ENCODE measurements around the gene ZNF274. TPM values are rescaled to one million over a fixed set of nuclear protein-coding genes. Genes with fewer than 3 reads are reported as not detected.
"Not testable (repeated sequence)": the region's sequence is repeated elsewhere in the genome, so short reads cannot be mapped to it uniquely, and the experiment has no call there.

Gene ZNF274
- 10 to 100 TPM; 24.0 to 25.9 TPM for total RNA-seq

DNA sequence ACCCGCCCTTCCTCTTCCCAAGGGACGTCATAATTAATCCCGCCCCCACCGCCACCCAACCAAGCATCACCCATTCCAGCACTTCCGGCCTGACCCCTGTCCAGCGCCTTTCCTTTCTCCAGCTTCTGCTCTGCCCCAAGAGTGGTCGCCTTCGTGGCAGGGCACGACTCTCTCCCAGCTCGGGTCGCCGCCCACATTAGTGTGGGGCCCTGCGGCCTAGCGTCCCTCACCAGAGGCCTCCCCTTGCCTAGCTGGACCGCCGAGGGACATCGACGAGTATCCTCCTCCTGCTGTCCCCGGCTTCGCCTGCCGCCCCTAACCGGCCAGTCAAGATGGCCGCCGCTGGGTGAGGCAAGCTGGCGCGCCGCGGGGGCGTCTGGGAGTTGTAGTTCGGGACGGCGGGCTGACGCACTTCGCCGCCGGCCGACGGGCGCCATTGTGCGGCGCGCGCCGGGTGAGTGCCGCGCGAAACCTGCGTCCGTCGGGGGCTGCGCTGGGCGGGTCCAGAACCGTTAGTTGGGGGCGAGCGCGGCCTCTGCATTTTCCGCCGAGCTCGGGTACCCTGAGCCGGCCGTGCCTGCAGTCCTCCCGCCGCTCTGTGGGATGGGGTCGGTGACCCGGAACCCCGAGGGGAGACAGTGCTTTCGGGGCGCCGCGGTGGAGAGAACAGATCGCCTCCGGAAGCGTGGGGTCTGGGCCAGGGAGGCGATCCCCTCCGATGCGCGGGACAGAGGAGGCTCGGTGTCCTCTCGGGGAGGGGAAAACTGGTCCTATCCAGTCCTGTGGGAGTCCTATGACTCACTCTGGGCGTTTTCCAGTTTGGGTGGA is at the start of gene ZNF274:
ZNF274 (plus strand) TSS at position 73 of the 828 bp plus-strand sequence. CDS start 905 bp downstream, outside the sequence.
- TF ChIP-seq CTCF (IDR thresholded peaks at IDR 0.05), result no peak
- H3K9me3 Mint-ChIP-seq, result peaks cover 33% of the 10 kb centered on the region
- H3K4me3 Mint-ChIP-seq, result peak within 1 kb of the TSS; percentile 91
- ChIA-PET POLR2A (interaction anchor here (0.6 to 2.4 kb wide), 14 partner anchors 9 to 336 kb away, joined by 3 to 6 read pairs (median 4); partner anchors contain the start of genes ZBTB45, ZNF544, ZNF606 and ZNF837), CTCF (interaction anchor here (1.0 to 1.3 kb wide), 2 partner anchors 28 to 125 kb away, joined by 3 read pairs; partner anchors contain the start of gene ZNF135)
- peaks cover 19% of the 10 kb centered on the region for H3K4me1 Mint-ChIP-seq (ENCODE audit: low read depth)
- no peaks in the 10 kb centered on the region for H3K27me3 Mint-ChIP-seq
- H3K27ac Mint-ChIP-seq, result peak within 1 kb of the TSS; percentile 99
- ATAC-seq, result peak; percentile 89
- intact Hi-C loops (cut with micrococcal nuclease), result no loop called here
- peaks cover 60% of the 10 kb centered on the region for H3K36me3 Mint-ChIP-seq (ENCODE audit: low read depth)
- DNase-seq, result peak; percentile 96

DNA sequence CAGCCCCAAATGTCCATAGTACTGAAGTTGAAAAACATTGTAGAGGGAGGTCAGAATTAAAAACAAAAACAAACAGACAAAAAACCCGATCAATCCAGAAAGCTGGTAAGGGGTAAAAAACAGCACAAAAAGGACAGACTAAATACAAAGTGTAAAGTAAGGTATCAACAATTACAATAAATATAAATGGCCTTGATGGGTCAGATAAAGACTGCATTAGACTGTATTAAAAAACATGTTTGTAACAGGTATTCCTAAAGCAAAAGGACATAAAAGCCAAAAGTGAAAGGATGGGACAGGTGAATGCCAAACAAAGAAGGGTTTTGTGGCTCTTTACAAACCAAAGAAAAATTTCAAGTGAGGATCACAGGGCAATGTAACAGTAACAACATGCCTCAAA is 48.6 kb upstream of the ZNF274 start:
- TF ChIP-seq CTCF (IDR thresholded peaks at IDR 0.05), result no peak
- Mint-ChIP-seq H3K4me1 (ENCODE audit: low read depth) (no peaks in the 10 kb centered on the region), H3K27ac (no peak overlapping the region), H3K27me3 (no peaks in the 10 kb centered on the region), H3K36me3 (ENCODE audit: low read depth) (peaks cover 85% of the 10 kb centered on the region), H3K9me3 (peaks cover 56% of the 10 kb centered on the region), H3K4me3 (no peak overlapping the region)
- DNase-seq (no peak), ATAC-seq (no peak)
- intact Hi-C loops (cut with micrococcal nuclease), result no loop called here
- POLR2A ChIA-PET, result no interaction called here
- CTCF ChIA-PET, result interaction anchor here (0.6 kb wide), 1 partner anchor 493 kb away, joined by 3 read pairs; no protein-coding TSS in a partner anchor

DNA sequence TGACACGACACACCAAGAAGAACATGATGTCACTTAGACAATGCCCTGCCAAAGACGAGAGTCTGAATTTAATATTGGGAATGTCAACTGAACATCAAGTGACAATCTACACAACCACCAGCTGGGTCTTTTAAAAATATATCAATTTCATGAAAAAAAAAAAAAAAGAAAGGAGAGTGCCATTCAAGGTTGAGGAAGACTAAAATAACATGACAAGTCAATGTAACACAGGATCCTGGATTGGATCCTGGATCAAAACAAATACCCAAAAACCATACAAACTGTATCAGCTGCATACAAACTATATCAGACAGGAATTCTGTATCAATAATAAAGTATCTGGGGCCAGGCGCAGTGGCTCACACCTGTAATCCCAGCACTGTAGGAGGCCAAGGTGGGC is 37.0 kb upstream of the ZNF274 start:
- TF ChIP-seq CTCF (IDR thresholded peaks at IDR 0.05), result no peak
- intact Hi-C loops (cut with micrococcal nuclease), result no loop called here
- CTCF ChIA-PET, result no interaction called here

DNA sequence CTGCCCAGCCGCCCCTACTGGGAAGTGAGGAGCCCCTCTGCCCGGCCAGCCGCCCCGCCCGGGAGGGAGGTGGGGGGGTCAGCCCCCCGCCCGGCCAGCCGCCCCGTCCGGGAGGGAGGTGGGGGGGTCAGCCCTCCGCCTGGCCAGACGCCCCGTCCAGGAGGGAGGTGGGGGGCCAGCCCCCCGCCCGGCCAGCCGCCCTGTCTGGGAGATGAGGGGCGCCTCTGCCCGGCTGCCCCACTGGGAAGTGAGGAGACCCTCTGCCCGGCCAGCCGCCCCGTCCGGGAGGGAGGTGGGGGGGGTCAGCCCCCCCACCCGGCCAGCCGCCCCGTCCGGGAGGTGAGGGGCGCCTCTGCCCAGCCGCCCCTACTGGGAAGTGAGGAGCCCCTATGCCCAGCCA is 35.4 kb upstream of the ZNF274 start:
- peaks cover 26% of the 10 kb centered on the region for H3K9me3 Mint-ChIP-seq
- CTCF ChIA-PET; H3K4me3 Mint-ChIP-seq; POLR2A ChIA-PET; DNase-seq; ATAC-seq; H3K27me3 Mint-ChIP-seq; H3K27ac Mint-ChIP-seq; intact Hi-C loops (cut with micrococcal nuclease): not testable (repeated sequence)
- peaks cover 12% of the 10 kb centered on the region for H3K4me1 Mint-ChIP-seq (ENCODE audit: low read depth)
- H3K36me3 Mint-ChIP-seq (ENCODE audit: low read depth), result peaks cover 41% of the 10 kb centered on the region

More for the DNA sequence above, 37.0 kb upstream of the ZNF274 start:
- peaks cover 57% of the 10 kb centered on the region for H3K36me3 Mint-ChIP-seq (ENCODE audit: low read depth)
- H3K4me3 Mint-ChIP-seq, result no peak overlapping the region
- no peak for DNase-seq
- POLR2A ChIA-PET, result no interaction called here
- H3K27me3 Mint-ChIP-seq, result no peaks in the 10 kb centered on the region
- H3K9me3 Mint-ChIP-seq, result peaks cover 31% of the 10 kb centered on the region
- ATAC-seq, result no peak
- H3K27ac Mint-ChIP-seq, result no peak overlapping the region
- peaks cover 9% of the 10 kb centered on the region for H3K4me1 Mint-ChIP-seq (ENCODE audit: low read depth)

- Mint-ChIP-seq H3K4me3 (peak within 1 kb of the TSS; percentile 90), H3K27ac (peak within 1 kb of the TSS; percentile 93), H3K27me3 (no peaks in the 10 kb centered on the region), H3K9me3 (peaks cover 17% of the 10 kb centered on the region), H3K4me1 (ENCODE audit: low read depth) (peaks cover 16% of the 10 kb centered on the region), H3K36me3 (ENCODE audit: low read depth) (peaks cover 27% of the 10 kb centered on the region)
- DNase-seq, result peak; percentile 93
- POLR2A ChIA-PET, result no interaction called here
- ATAC-seq, result peak; percentile 78
- no peak for TF ChIP-seq CTCF (IDR thresholded peaks at IDR 0.05)
- CTCF ChIA-PET, result no interaction called here
- intact Hi-C loops (cut with micrococcal nuclease), result loop anchor here (10.0 kb wide), 1 partner anchor 406 kb away; the partner anchor contains the start of gene ZNF776
Observed at GRCh38 chr19:58150328-58150921, 32.4 kb upstream of the ZNF274 start, which contains the start of gene ZNF329. TSS of gene ZNF329 (minus strand) at chr19:58150789. CDS start at chr19:58129503, 21,286 bp downstream.
